ENCODE measurements around the gene RACGAP1. TPM values are rescaled to one million over a fixed set of nuclear protein-coding genes. Genes with fewer than 3 reads are reported as not detected.
A peak's percentile ranks its signal among the peaks of the same experiment; 100 is the strongest.

Gene RACGAP1
- total RNA-seq, 1 experiment from 2014 or later: 147 TPM

- Histone ChIP-seq H3K27ac (ENCODE audit: low read length) (peak overlapping the region; percentile 80), H3K27me3 (ENCODE audit: control insufficient read depth, insufficient read depth, low read length) (no peaks in the 10 kb centered on the region), H3K4me3 (ENCODE audit: low read depth in 2 of 2, low read length in 2 of 2) (no peak overlapping the region), H3K4me1 (ENCODE audit: control insufficient read depth, insufficient read depth, low read length) (peaks cover 33% of the 10 kb centered on the region), H3K9me3 (ENCODE audit: control insufficient read depth, insufficient read depth, low read depth, low read length) (no peaks in the 10 kb centered on the region), H3K36me3 (ENCODE audit: control insufficient read depth, insufficient read depth, low read length) (no peaks in the 10 kb centered on the region)
- DNase-seq (ENCODE audit: low read depth, low spot score) (no peak), ATAC-seq (peak; percentile 81)
- in situ Hi-C loops (cut with HindIII; ENCODE audit: low pct_unique_long_range_greater_than_20kb, low sequenced_read_pairs): no loop called here
- CTCF ChIA-PET: interaction anchor here (0.6 to 1.6 kb wide), 3 partner anchors 9 to 44 kb away, joined by 3 to 5 read pairs (median 4); no protein-coding TSS in a partner anchor
- intact Hi-C loops (cut with micrococcal nuclease; ENCODE audit: unreplicated experiment): loop anchor here (10.0 kb wide), 1 partner anchor 185 kb away; no protein-coding TSS in a partner anchor
- POLR2A ChIA-PET: interaction anchor here (0.6 kb wide), 1 partner anchor 9 kb away, joined by 3 read pairs; no protein-coding TSS in a partner anchor
- no TSS peak for BruUV-seq (replicated peaks)
- TF ChIP-seq REST (IDR thresholded peaks at IDR 0.05; ENCODE audit: insufficient read depth in 1 of 2, low read depth in 2 of 2, low read length in 1 of 2): no peak
- no peak for TF ChIP-seq CTCF (IDR thresholded peaks at IDR 0.05)
- TF ChIP-seq TCF7L2 (IDR thresholded peaks at IDR 0.05; ENCODE audit: low read depth, low read length): no peak
- TF ChIP-seq POLR2AphosphoS5 (IDR thresholded peaks at IDR 0.05; ENCODE audit: low read depth, low read length): no peak; the same call in 1 of the 2 replicates
- TF ChIP-seq SIN3A (IDR thresholded peaks at IDR 0.05; ENCODE audit: borderline replicate concordance, insufficient read depth, low read depth, low read length): no peak
Measured at GRCh38 chr12:49959685-49960473, 65.4 kb downstream of the RACGAP1 start.

- intact Hi-C loops (cut with micrococcal nuclease; ENCODE audit: unreplicated experiment) (loop anchor here (10.0 kb wide), 1 partner anchor 183 kb away; no protein-coding TSS in a partner anchor), in situ Hi-C loops (cut with HindIII; ENCODE audit: low pct_unique_long_range_greater_than_20kb, low sequenced_read_pairs) (no loop called here)
- peaks cover 24% of the 10 kb centered on the region for H3K4me1 ChIP-seq (ENCODE audit: control insufficient read depth, insufficient read depth, low read length)
- no peaks in the 10 kb centered on the region for H3K9me3 ChIP-seq (ENCODE audit: control insufficient read depth, insufficient read depth, low read depth, low read length)
- no peaks in the 10 kb centered on the region for H3K36me3 ChIP-seq (ENCODE audit: control insufficient read depth, insufficient read depth, low read length)
- H3K27me3 ChIP-seq (ENCODE audit: control insufficient read depth, insufficient read depth, low read length): no peaks in the 10 kb centered on the region
- no peak overlapping the region for H3K4me3 ChIP-seq (ENCODE audit: low read depth in 2 of 2, low read length in 2 of 2)
- TF ChIP-seq TCF7L2 (IDR thresholded peaks at IDR 0.05; ENCODE audit: low read depth, low read length) (no peak), CTCF (IDR thresholded peaks at IDR 0.05) (no peak), REST (IDR thresholded peaks at IDR 0.05; ENCODE audit: insufficient read depth in 1 of 2, low read depth in 2 of 2, low read length in 1 of 2) (no peak), POLR2AphosphoS5 (IDR thresholded peaks at IDR 0.05; ENCODE audit: low read depth, low read length) (no peak), SIN3A (IDR thresholded peaks at IDR 0.05; ENCODE audit: borderline replicate concordance, insufficient read depth, low read depth, low read length) (no peak)
- ATAC-seq: no peak
- BruUV-seq (replicated peaks): no TSS peak
- POLR2A ChIA-PET: no interaction called here
- DNase-seq (ENCODE audit: low read depth, low spot score): no peak
- peak overlapping the region; percentile 44; the same call in 1 of the 2 replicates for H3K27ac ChIP-seq (ENCODE audit: low read length)
- CTCF ChIA-PET: no interaction called here
Measured at GRCh38 chr12:49957570-49957967, 67.7 kb downstream of the RACGAP1 start.
